Measurements from ENCODE around the gene ORAI3.
A peak's percentile ranks its signal among the peaks of the same experiment; 100 is the strongest.
"Not testable (repeated sequence)": the region's sequence is repeated elsewhere in the genome, so short reads cannot be mapped to it uniquely, and the experiment has no call there.

ORAI3 gene

DNA sequence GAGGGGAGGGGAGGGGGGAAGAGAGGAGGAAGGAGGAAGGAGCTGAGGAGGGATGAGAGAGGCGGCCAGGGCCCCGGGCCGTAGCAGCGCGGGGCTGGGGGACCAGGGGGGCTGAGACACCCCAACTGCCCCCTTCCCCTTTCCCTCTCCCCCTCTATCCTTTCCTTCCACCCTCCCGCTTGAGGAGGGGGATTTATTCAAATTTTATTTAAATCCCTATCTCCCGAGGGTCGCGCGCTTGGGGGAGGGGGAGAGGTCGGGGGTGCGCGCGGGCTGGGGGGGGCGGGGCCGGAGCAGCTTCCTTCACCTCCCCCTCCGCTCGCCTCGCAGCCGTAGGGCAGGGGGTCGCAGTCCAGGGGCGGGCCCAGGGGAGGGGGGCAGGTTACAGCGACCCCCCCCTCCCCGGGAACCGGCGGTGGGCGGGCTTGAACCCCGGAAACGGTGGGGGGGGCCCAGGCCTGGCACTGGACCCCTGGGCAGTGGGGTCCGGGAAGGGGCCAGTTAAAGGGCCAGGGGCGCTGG lies 25.3 kb upstream of the ORAI3 start, which contains the start of gene FBXL19:
FBXL19 (plus strand) TSS at position 19 of the 522 bp plus-strand sequence. CDS start 2,183 bp downstream, outside the sequence.
- no peak for DNase-seq (ENCODE audit: low read depth in 4 of 4, low spot score in 1 of 4)

DNA sequence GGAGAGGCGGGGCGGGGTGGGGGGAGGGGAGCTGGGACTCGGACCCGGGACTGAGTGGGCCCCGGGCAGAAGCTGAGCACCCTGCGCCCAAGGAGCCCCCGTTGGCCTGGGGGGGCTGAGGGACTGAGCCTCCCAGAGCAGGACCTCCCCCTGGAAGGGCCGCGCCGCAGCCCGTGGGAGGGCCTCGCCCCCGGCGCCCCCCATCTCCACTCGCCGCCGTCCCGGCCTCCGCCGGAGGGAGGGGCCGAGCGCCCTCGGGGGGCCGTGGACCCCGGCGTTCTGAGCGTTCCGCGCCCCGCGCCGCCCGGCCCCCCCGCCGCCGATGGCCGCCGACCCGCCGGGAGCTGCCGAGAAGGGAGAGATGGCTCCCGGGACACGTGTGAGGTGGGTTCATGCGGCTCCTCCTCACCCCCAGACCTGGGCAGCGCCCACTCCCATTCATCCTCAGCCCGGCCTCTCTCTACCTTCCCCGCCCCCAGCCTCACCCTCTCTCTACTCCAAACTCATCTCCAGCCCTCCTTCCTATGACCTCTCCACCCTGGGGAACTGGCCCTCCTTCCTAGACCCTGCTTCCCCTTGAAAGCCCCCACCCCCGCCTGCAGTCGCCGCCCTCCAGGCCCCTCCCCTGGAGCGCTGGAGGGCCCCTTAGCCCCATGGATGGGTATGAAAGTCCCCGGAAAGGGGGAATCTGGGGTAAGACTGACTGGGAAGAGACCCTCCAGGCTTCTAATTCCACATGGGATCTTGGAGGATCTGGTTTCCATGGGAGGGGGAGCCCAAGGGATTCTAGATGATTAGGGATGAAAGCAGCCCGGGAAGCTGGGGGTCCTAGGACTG lies 24.6 kb upstream of the ORAI3 start:
- no peak for DNase-seq (ENCODE audit: low read depth in 4 of 4, low spot score in 1 of 4)

DNA sequence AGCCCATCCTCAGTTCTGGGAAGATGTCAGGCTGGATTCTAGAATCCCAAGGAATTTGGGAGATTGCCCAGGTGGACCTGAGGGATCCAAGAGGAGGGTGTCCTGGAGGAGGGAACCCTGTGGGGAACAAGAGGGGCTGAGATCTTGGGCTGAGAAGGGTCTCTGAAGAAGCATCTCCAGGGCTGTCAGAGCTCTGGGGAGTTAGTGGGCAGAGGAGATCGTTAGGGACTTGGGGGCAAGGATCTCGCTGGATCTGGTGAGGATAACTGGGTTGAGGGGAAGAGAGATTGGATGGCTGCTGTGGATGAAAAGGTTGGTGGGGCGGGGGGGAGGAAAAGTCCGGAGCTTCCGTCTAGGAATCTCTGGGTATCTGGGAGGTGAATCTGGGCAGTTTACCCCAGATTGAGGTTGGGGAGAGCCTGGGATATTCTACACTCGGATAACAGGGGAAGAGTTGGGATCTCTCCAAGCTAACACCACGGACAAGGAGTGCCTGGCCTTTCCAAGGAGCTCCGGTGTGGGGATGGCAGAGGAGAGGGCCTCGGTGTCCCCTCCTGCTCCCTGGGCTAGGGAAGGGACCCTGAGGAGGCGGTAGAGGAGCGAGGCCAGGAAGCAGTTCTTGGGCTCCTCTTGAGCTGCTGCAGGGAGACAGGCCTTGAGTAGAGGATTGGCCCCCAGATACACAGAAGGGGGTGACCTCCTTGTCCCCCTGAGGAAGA lies 23.8 kb upstream of the ORAI3 start:
- no peak for DNase-seq (ENCODE audit: low read depth in 4 of 4, low spot score in 1 of 4)

DNA sequence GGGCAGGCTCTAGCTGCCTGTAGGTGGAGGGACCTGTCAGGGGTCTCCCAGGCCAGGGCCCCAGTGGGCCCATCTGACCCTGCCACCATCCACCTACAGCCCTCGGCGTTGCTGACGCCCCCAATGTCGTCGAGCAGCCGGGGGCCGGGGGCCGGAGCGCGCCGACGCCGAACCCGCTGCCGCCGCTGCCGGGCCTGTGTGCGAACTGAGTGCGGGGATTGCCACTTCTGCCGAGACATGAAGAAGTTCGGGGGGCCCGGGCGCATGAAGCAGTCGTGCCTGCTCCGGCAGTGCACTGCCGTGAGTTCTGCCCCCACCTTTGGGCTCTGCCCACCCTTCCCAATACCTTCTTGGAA lies 23.3 kb upstream of the ORAI3 start:
- DNase-seq (ENCODE audit: low read depth in 4 of 4, low spot score in 1 of 4): no peak

DNA sequence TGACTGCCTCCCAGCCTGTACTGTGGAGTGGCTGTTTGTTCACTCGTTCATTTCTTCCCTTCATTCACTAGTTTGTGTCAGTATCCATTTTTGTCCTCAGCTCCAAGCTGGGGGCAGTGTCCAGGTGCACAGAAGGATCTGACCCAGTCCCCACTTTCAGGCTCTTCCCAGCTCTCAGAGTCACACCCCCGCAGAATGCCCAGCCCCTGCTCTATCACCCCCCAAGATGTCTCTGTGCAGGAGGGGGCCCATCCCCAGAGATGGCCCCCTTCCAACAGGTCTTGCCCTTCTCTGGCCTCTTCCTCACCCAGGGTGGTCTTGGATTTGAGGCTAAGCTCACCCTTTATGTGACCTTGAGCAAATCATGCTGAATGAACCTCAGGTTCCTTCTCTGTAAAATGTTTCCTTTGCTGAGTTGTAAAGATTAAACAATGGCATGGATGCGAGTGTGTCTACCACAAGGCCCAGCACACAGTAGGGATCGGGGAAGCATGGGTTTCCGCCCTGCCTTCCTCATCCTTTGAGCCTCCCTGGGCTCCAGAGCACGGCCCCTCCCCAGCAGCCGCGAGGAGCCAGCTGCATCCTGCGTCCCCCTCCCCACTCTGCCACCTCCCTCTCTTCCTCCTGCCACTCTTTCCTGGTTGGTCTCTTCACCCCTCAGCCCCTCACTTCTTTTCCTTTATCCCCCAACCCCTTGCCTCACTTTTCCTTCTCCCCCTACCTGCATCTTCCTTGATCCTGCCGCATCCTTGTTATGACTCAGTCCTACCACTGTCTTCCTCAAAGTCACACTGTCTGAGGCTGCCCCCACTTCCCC lies 22.7 kb upstream of the ORAI3 start:
- DNase-seq (ENCODE audit: low read depth in 4 of 4, low spot score in 1 of 4): no peak

DNA sequence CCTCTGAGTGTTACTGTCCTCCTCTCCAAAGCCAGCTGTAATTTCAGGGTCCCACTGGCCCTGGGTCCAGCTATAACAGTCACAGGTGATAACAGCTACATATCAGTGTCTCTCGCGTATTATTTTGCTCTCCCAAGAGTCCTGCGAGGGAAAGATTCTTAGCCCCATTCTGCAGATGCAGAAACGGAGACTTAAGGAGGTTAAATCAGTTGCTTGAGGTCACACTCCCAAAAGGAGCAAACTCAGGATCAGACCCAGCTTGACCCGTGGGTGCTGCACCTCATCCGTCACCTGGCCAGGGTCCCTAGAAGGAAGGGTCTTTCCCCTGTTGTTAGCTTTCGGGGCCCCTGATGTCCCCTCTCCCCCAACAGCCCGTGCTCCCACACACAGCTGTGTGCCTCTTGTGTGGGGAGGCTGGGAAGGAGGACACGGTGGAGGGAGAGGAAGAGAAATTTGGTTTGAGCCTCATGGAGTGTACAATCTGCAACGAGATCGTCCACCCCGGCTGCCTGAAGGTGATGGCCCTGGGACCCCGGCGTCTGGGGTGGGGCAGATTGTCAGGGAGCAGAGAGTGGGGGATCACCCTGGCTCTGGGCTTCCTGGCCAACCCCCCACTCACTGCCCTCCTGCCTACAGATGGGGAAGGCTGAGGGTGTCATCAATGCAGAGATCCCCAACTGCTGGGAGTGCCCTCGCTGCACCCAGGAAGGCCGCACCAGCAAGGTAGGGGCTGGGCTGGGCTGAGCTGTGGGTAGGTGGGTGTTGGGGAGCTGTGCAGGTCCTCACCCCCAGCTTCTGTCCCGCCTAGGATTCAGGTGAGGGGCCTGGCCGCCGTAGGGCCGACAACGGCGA lies 21.7 kb upstream of the ORAI3 start:
- DNase-seq (ENCODE audit: low read depth in 4 of 4, low spot score in 1 of 4): no peak

DNA sequence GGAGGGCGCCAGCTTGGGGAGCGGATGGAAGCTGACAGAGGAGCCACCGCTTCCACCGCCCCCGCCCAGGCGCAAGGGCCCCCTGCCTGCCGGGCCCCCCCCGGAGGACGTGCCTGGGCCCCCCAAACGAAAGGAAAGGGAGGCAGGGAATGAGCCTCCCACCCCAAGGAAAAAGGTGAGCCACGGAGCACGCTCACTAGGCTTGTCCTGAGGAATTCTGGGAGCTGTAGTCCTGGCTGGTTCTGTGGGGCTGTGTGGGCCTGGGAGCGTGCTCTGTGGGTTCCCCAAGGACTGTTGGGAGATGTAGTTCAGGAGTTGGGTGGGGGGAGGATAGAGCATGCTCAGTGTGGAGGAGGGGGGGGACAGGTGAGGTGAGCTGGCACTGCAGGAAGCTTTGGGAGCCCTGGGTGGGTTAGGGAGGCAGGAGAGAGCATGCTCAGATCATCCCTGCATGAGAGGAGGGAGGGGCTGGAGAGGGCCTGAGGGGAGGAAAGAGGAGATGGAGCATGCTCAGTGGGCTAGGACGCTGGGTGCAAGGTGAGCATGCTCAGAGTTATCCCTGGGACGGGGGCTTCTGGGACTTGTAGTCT lies 21.0 kb upstream of the ORAI3 start:
- peak in 1 of 4 experiments; percentile 37 for DNase-seq (ENCODE audit: low read depth in 4 of 4, low spot score in 1 of 4)

DNA sequence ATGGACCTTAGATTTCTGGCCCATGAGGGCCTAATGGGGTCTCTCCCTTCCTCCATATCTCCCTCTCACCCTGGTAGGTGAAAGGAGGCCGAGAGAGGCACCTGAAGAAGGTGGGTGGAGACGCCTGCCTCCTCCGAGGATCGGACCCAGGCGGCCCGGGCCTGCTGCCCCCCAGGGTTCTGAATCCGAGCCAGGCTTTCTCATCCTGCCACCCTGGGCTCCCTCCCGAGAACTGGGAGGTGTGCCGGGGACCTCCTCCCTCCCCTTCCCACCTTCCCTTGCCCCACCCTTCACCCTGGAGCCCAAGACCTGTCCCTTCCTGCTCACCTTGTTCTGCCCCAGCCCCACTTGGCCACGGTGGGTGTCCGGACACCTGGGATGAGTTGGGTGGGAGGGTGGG lies 20.5 kb upstream of the ORAI3 start:
- no peak for DNase-seq (ENCODE audit: low read depth in 4 of 4, low spot score in 1 of 4)

DNA sequence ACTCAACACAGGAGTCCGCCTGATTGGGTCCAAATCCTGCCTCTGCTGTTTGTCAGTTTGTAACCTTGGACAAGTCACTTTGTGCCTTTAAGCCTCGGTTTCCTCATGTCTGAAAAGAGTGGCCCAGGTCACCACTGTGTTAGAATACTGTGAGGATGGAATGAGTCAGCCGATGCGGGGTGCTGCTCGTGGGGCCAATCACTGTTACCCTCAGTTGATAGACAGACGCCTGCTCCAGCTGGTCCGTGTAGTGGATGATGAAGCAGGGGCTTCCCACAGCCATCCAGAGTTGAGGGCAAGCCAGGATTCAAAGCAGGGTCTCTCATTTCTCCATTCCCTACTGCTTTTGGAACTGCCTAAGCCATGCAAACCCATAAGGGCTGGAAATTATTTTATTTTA lies 19.7 kb upstream of the ORAI3 start:
- no peak for DNase-seq (ENCODE audit: low read depth in 4 of 4, low spot score in 1 of 4)

DNA sequence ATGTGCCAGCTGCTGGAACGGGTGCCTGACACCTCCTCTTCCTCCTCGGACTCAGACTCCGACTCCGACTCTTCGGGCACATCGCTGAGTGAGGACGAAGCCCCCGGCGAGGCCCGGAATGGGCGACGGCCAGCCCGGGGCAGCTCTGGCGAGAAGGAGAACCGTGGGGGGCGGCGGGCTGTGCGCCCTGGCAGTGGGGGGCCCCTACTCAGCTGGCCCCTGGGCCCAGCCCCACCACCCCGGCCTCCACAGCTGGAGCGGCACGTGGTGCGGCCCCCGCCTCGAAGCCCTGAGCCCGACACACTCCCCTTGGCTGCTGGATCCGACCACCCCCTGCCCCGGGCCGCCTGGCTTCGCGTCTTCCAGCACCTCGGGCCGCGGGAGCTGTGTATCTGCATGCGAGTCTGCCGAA lies 18.7 kb upstream of the ORAI3 start:
- no peak for DNase-seq (ENCODE audit: low read depth in 4 of 4, low spot score in 1 of 4)

DNA sequence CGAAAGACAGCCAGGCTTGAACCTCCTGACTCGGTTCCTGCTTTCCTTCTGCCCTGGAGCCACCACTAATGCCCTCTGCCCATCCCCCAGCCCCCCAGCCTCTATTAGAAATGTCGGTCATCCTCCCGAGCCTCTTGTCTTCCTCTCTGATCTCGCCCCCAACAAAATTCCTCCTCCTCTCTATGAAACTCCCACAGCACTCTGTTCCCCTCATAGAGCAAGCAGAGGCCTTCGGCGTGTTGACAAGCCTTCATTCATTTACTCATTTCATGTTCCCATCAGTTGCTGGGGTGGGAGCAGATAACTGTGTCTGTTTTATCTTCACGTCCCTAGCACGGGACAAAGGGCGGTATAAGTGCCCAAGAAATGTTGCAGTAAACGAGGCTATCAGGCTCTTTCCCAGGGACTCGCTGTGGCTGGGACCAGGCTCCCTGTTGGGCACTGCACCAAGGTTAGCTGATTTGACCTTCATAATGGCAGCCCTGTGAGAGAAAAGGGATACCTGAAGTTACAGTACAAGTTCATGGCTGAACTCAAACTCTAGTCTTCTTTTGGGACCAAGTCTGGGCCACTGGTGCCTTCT lies 17.7 kb upstream of the ORAI3 start:
- no peak for DNase-seq (ENCODE audit: low read depth in 4 of 4, low spot score in 1 of 4)

DNA sequence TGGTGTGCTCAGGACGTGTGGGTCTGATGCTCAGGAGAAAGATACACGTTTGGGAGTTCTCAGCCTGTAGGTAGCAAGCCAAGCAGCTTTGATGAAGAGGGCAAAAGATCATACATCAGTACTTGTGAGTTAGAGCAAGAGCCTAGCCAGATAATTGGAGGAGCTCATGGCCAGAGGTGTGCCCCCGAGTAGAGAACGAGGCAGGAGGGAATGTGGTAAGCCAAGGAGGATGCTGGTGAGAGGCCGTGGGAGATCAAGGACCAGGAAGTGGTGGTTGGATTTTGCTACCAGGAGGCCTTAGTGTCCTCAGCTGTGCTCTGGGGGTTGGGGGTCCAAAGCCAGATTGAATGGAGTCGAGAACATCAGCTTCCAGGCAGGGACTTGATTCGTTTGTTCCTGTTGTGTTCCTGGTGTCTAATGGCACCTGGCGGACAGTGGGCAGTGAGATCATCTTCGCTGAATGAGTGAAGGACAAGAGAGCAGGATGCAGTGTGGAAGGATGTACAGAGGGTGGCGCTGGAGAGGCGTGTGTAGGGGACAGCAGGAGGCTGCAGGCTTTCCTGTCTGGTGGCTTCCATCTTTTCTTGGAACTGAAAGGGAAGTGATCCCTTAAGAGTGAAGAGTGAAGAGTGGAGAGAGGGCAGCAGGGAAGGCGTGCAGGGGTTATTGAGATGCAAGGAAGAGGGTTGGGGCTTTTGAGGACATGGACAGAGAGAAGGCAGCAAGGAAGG lies 13.9 kb upstream of the ORAI3 start:
- no peak for DNase-seq (ENCODE audit: low read depth in 4 of 4, low spot score in 1 of 4)

DNA sequence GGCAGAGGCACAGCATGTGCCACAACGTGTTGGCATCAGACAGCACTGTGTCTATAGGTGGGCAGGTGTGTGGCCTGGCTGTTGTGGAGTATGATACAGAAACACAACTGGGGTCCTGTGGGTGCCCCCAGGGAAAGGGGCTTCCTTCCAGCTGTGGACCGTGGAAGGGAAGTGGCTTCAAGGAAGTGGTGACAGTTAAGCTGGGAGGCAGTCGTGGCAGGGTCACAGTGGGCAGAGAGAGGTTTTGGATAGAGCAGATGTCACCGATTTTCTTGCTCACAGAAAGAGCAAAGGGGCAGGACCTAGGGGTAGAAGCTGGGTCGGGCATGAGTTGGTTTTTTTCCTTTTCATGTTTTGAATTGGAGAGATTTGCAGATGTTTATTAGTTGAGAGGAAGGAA lies 11.2 kb upstream of the ORAI3 start:
- DNase-seq (ENCODE audit: low read depth in 4 of 4, low spot score in 1 of 4): no peak

DNA sequence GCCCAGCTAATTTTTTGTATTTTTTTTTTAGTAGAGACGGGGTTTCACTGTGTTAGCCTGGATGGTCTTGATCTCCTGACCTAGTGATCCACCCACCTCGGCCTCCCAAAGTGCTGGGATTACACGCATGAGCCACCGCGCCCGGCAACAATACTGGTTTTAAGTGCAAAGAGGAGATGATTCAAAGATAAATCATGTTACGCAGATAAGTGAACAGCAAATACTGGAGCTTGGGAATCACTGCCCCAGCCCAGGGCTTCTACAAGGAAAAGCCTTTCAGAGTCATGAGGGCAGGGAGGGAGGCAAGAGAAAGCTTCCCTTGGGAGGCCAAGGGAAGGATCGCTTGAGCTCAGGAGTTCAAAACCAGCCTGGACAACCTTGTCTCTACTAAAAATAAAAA lies 9.3 kb upstream of the ORAI3 start:
- DNase-seq (ENCODE audit: low read depth in 4 of 4, low spot score in 1 of 4): not testable (repeated sequence)

DNA sequence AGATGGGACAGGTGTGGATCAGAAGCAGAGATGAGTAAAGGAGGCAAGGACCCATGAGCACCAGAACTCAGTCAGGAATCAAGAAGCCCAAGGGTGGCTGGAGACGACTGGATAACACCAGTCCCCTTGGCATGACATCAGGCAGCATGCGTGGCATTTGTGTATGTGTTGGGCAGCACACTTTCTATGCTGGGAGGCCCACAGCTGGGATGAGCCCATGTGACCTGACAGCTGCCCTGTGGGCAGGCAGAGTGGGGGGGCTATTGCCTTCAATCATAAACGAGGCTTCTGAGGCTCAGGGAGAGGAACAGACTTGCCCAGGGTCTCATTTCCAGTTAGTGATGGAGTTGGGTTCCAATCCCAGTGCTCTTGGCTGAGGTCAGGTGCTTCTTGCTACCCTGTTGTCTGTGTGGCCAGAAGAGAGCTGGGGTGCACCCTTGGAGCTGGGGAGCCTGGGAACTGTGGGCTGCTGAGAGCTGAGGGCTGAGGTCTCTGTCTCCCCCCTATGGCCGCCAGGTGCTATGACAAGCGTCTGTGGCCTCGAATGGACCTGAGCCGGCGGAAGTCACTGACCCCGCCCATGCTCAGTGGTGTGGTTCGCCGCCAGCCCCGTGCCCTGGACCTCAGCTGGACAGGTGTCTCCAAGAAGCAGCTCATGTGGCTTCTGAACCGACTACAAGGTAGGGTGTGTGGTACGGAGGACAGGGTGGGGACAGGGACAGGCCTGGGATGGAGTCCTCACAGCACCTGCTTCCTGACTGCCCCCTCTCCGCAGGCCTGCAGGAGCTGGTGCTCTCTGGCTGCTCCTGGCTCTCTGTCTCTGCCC lies 7.1 kb upstream of the ORAI3 start:
- peak in 2 of 4 experiments; percentile 39 to 46 for DNase-seq (ENCODE audit: low read depth in 4 of 4, low spot score in 1 of 4)

DNA sequence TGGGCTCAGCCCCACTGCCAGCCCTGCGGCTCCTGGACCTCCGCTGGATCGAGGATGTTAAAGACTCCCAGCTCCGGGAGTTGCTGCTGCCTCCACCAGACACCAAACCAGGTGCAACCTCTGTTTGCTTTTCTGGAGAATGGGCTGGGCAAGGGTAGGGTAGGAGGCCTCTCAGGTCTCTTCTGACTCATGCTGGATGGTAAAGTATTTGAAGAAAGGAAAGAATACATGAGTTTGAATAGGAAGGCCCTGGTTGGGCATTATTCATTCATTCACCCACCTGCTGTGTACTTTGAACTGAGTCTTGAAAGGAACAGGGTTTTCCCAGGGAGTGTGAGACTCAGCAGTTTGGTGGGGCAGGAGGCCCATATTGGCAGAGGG lies 6.5 kb upstream of the ORAI3 start:
- no peak for DNase-seq (ENCODE audit: low read depth in 4 of 4, low spot score in 1 of 4)

DNA sequence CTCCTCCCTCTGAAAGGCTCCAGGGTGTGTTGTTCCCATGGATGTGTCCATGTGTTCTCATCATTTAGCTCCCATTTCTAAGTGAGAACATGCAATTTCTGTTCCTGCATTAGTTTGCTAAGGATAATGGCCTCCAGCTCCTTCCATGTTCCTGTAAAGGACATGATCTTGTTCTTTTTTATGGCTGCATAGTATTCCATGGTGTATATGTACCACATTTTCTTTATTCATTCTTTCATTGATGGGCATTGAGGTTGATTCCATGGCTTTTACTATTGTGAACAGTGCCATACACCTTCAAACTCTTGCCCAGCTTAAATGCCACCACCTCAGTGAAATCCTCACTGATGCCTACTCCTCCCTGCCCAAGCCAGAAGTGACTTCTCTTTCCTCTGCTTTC lies 4.5 kb upstream of the ORAI3 start:
- DNase-seq (ENCODE audit: low read depth in 4 of 4, low spot score in 1 of 4): no peak

Data from stimulated activated CD4-positive, alpha-beta T cell treated with anti-CD3 and anti-CD28 coated beads, Interleukin-1b, Interleukin-23, amount 100 ng/mL, for 24 hours (primary cell).